Activated naive CD4-positive, alpha-beta T cell (primary cell): ENCODE results near the gene AP5Z1.

Source experiments
- DNase-seq, 4 experiments: peaks; one replicate each; lab custom pipeline; 2025; lab: John Stamatoyannopoulos, UW

Gene AP5Z1

DNA sequence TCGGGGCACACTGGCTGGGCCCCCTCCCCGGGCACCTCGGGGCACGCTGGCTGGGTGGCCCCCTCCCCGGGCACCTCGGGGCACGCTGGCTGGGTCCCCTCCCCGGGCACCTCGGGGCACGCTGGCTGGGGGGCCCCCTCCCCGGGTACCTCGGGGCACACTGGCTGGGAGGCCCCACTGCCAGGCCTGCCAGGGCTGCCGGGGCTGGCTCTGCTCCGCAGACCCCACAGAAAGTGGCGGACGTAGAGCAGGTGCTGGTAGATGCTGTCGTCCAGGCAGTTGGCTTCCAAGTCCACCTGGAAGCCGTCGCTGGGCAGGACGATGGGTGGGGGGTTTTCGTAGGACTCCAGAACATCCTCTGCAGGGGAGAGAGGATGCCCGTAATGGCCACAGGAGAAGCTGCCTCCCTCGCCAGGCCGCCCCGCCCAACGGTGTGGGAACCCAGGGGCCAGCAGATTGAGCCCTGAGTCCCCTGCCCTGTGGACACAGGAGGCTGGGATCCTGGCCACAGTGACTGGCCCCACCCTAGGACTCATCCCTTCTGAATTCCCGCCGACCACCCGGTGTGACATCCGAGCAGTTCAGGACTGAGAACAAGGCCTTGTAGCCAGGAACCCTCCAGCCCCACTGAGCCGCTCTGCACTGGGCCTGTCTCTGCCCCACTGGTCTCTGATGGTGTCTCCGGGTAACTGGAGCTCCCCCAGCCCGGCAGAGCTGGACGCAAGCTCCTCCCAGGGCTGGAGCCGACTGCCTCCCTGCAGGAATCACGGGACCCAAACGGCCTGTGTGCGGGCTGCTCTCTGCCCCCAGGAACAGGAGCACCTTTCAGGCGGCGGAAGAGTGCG, 28.2 kb downstream of the AP5Z1 start:
- no peak for DNase-seq

DNA sequence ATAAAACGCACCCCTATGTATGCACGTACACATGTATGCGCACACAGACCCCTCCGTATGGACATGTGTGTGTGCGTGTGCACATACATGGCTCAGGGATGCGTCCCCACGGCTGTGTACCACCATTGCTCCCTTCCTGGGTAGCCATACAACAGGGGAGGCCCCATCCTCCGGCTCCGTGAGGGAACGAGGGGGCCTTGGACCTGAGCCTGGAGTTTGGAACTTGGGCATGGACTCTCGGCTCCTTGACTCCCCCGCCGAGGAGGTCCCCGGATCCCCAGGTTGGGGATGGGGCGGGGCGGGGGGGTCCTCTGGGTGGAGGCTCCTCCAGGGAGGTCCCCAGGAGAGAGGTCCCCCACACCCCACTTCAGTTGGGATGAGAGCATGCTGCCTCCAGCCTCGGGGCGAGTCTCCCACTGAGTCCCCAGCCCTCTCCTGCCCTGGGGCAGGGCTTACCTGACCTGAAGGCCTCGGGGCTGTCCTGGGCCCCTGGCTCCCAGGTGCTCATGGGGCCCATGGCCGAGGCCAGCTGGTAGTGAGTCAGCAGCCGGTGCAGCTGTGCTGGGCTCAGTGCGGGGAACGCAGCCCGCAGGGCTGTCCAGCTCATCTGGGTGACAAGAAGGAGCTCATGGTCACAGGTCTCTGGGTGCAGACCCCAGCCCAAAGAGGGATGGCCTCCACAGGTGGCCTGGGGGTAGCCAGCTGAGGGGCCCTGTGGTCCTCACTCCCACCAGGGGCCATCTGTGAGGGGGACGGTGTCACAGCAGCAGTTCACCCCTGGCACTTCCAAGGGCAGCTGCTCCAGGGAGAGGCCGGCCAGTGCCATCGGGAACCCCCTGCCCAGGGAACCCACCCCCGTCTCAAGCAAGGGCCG, 29.9 kb downstream of the AP5Z1 start:
- no peak for DNase-seq

DNA sequence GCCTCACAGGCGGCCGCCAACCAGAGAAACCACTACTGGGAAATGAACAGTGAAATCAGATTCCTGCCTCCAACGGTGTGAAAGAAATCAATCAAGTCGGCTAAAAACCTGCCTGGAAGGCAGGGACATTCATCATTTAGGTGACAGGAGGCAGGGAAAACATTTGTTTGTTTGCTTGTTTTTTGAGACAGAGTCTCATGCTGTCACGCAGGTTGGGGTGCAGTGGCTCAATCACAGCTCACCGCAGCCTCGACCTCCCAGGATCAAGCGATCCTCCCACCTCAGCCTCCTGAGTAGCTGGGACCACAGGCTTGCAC, 30.5 kb downstream of the AP5Z1 start:
- DNase-seq, result no peak

DNA sequence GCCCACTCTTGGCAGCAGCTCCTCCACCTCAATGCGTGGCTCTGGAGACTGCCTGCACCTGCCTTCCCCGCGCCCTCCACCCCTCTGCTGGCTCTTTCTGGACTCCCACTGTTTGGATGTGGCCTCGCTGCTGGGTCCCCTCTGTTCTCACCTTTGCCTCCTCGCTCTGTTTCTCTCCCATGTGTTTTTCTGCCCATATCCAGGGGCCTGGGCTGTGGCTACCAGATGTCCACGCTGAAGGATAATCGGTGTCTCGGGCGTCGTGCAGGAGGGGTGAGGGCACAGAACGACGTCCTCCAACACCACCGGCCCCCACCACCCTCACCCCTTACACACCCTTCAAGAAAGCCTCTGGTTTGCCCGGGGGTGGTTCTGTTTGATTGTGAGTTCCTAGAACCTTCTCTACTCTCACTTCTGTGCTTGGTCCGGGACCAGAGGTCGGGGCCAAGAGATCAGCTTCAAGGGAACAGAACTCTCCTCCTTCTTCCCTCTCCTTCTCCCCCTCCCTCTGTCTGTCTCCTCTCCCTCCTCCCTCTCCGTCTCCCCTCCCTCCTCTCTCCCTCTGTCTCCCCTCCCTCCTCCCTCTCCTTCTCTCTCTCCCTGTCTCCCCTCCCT, 31.7 kb downstream of the AP5Z1 start:
- no peak for DNase-seq

DNA sequence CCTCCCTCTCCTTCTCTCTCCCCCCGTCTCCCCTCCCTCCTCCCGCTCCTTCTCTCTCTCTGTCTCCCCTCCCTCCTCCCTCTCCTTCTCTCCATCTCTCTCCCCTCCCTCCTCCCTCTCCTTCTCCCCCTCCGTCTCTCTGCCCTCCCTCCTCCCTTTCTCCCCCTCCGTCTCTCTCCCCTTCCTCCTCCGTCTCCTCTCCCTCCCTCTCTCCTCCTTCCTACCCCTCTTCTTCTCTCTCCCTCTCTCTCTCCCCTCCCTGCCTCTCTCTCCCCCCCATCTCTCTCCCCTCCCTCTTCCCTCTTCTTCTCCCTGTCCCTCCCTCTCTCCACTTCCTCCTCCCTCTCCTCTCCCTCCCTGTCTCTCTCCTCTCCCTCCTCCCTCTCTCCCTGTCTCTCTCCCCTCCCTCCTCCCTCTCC, 32.2 kb downstream of the AP5Z1 start:
- DNase-seq, result no peak

DNA sequence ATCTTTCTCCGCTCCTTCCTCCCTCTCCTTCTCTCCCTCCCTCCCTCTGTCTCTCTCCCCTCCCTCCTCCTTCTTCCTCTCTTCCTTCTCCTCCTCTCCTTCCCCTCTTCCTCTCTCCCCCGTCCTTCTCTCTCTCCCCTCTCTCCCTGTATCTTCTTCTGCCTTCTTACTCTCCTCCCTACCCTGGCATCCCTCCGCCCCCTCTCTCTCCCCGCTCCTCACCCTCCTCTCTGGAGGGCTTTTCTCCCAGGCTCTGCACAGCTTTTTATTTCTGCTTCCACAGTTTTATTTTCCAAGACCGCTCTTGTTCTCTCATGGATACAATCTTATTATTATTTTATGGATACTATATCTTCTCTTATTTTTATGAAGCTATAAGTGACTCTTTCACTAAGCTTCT, 32.6 kb downstream of the AP5Z1 start:
- no peak for DNase-seq

DNA sequence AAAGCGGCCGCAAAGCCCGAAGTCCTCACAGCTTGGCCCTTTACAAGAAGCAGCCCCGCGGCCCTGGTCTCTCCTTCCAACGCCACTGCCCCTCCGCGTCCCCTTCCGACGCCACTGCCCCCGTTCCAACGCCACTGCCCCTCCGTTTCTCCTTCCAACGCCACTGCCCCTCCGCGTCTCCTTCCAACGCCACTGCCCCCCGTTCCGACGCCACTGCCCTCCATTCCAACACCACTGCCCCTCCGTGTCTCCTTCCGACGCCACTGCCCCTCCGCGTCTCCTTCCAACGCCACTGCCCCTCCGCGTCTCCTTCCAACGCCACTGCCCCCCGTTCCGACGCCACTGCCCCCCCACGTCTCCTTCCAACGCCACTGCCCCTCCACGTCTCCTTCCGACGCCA, 33.1 kb downstream of the AP5Z1 start:
- no peak for DNase-seq

DNA sequence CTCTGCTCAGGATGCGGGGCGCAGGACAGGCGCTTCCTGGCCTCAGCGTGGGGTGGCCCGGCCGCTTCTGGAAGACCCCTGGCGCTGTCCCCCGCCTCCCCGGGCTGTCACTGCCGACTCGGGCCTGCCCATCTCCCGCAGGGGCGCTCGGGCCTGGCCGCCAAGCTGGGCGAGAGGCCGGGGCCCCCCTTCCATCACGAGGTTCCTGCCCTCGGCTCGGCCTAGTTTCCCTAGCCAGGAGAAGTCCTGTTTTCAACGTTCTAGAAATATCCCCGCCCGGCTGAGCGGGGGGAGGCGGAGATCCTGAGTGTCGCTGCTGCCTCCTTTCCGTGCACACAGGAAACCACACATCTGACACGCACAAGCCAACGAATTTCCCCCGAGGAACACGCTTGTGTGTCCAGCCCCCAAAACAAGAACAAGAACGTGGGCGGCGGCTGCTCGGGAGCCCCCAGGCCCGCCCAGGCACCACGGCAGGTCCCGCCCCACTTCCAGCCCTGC, 33.7 kb downstream of the AP5Z1 start:
- peak in 1 of 4 experiments; percentile 7 for DNase-seq

DNA sequence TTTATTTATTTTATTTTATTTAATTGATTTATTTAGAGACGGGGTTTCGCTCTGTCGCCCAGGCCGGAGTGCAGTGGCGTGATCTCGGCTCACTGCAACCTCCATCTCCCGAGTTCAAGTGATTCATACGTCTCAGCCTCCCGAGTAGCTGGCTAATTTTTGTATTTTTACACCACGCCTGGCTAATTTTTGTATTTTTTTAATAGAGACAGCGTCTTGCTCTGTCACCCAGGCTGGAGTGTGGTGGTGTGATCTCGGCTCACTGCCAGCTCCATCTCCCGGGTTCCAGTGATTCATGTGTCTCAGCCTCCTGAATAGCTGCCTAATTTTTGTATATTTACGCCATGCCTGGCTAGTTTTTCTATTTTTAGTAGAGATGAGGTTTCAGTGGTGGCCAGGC, 34.2 kb downstream of the AP5Z1 start:
- no peak for DNase-seq

DNA sequence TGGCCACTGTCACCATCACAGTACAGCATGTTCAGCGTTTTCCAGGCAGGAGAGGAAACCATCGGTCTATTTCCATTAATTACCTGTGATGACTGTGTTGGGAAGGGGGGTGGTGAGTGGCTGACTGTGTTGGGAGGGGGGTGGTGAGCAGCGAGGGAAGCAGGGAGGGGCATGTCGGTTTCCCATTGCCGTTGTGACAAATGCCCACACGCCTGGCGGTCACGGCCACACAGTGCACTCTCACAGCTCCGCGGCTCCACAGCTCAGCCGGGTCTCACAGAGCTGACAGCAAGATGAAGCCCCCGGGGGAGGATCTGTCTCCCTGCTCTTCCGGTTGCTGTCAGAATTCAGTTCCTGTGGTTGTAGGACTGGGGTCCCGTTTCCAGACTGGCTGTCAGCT, 39.0 kb downstream of the AP5Z1 start:
- no peak for DNase-seq

DNA sequence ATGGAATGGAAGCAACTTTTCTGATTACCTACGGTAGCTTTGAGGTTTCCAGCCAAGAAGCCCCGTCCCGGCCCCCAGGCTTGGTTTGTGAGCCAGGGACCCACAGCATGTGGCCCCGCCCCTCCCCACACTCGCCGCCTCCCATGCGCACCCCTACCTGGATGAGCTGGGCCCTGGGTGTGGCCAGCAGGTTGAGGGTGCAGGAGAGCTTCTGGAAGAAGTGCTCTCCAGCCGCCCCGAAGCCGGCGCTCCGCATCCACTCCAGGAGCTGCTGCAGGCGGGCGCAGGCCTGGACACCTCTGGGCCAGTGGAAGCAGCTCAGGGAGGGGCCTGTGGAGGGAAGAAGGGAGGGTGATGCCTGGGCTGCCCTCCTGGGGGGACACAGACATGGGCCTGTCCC, 39.7 kb downstream of the AP5Z1 start:
- DNase-seq, result no peak

DNA sequence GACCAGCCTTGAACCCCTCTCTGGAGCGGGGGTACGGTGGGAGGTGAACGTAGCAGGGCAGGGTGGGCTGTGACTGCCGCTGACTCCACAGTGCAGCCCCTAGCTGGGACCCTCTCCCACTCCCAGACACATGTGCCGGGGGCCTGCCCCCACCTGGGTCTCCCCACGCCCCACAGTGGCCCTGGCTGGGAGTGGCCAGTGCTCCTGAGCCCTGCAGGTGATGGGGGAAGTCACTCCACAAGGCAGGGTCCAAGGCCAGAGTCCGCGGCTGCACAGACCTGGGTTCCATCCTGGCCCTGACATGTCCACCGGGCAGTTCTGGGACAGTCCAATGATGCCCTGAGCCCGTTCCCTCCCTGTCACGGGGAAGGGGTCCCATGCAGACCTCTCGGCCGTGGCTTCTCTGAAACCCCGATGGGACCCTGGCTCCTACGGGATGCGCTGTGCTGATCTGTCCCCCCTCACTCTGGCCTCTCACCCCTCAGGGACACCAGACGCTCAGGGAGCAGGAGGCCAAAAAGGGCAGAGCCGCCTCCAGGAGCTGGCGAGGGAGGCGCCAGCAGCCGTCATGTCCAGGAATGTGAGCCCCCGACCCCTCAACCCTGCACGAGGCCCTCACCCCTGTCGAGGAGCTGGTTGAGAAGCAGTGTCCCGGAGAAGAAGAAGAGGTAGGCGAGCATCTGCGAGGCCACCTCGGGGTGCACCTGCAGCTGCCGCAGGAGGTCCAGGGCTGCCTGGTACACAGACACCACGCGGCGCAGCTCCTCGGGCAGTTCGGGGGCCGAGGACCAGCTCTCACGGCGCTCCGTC, 40.4 kb downstream of the AP5Z1 start:
- DNase-seq, result no peak

DNA sequence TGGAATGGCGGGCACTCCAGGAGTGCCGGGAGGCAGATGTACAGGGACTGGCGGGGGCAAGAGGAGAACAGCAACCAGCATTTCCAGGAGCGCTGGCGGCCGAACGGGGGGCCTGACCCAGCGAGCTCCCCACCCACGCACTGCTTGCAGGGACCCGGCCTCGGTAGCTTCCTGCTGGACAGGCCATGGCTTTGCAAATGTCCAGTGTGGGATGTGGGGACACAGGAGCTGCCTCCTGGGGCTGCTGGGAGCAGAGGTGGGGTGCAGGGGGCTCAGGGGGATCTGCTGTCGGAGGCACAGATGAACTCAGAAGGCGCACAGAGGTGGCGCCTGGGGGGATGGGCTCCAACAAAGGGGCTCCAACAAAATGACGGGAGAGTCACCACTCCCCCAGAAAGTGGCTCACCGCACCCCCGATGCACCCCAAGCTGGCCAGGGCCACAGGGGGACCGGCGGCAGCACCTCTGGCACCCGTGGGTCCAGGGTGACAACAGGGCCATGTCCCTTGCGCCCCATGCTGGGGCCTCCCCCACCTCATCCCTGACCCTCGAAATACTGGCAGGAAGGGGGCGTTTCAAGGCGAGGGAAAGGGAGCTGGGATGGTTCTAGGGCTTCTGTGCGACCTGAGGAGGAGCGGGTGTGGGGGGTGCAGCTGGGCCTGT, 41.1 kb downstream of the AP5Z1 start:
- no peak for DNase-seq

DNA sequence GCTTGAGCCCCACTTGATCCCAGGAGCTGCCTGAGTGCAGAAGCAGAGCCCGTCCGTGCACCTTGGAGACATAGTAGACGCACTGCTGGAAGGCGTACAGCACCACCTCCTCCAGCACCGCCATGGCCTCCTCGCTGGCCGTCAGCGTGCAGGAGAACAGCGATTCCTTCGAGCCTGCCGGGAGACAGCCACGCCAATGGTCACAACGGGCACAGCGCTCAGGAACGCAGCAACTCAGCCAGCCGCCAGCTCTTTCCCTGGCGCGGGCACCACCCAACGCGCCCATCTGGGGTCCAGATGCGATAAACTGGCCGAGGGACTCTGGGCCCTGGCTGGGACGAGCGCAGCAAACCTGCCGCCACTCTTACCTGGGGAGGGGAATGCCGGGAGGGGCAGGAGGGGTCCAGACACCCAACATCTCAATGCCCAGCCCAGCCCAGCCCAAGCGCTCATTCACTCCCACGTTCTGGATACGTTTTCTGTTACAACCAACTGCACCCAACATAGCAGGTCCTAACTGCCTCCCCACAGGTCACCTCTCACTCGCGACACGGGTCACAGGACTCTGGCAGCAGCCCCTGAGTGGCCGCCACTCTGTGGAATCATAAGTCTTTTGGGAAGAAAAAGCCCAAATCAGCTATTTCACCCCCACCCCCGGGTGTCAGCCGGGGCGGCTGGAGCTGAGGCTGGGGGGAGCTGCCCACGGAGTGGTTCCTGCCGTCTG, 41.9 kb downstream of the AP5Z1 start:
- DNase-seq, result no peak

DNA sequence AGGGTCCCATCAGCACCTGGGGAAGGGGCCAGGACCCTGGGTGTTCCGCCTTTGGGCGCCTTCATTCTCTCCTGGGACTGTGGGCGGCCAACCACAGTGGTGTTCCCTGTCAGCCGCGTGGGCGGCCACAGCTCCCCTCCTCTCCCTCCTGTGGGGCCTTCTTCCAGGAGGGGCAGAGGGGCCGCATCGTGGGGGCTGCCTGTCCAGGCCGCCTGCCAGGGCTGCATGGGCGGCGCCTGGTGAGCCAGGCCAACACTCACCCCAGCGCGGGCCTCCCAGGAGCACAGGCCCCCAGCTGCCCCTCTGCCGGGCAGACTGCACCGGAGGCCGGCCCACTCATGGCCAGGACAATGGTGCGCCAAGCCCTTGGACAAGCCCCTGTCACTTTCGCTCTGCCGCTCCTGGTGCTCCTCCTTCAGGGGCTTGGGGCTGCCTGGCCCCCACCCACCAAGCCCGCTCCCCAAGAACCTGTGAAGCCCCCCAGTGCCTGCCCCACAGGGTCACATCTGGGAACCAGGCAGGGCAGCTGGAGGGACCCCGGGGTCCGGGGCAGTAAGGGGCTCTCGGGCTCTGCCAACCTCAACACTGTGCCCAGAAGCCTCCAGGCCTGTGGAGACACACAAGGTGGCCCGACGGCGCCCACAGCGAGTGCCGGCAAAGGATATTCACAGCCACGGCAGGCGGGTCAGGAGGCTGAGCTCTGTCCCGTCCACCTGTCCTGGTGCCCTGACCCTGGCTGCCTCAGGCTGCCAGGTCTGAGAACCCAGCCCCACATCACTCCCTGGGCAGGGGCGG, 42.8 kb downstream of the AP5Z1 start:
- DNase-seq, result no peak

DNA sequence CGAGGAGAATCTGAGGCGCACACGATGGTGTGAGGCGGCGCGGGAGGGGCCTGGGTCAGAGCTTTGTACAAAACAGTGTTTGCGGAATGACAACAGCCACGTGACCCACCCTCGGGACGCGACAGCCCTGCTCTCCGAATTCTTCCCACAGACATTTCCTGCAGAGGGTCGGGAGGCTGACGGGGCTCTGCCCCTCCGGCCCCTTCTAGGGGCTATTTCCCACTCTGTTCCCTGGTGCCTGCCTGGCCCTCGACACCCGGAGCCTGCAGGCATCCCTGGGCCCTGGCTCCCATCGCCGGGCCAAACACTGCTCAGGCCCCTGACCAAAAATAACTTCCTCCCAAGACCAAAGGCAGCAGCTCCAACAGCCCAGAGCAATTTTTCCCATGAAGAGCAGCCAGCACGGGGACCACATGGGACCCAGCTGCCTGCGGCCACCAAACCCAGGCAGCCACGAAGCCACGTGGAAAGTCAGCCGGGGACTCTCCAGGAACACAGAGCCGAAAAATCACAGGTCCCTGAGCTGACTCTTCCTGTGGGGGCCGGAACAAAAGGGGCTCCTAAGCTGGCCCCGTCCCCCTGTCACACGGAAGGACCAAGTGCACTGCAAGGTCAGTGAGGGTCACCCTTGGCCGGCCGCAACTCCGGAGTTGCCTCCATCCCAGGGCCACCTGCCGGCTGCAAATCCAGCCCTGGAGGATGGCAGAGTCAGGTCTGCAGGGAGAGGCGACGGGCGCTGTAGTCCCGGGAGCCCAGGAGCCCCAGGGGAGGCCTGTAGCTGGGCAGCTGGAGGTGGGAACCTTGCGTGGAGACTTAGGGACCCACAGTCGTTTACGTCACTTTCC, 44.4 kb downstream of the AP5Z1 start:
- no peak for DNase-seq

DNA sequence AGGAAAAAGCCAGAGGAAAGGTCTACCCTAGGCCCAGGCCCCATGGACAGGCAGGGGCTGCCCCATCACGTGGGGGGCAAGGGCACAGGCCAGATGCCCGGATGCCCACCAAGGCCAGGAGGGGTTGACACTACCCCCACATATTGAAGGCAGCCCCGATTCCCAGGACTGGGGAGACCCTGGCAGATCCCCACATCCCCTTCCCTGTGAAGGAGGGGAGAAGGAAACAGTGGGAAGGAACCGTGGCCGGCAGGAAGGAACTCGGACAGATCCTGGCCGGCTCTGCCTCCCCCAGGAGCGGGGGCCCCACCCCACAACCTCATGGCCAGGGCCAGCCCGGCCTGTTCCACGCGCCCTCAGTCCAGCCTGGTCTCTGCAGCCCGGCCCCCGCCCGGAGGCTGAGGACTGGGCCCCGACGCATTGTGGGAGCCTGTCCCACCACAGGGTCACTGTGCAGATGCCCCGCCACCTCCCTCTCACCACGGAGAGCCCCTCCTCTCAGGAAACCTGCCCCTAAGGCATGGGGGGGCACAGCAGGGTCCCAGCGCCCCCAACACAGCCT, 45.1 kb downstream of the AP5Z1 start:
- no peak for DNase-seq

DNA sequence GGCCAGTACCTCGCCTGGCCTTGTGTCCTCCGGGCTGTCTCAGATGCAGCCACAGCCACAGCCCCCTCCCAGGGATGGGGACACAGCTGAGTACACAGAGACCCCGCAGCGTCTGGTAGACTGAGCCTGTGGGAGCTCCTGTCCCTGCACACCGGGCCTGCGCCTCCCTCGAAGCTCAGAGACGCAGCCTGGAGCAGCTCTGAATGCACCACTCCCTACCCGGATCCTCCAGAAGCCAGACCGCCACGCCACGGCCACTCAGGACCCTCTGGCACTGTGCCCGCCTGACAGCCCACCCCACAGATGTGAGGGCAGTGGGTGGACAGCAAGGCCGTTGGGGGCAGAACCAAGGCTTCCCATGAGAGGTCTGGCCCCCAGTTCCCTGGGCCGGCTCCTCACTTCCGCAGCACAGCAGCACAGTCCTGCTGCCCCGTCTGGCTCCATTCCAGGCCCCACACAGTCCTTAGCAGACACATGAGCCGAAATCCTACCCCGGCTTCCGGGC, 45.6 kb downstream of the AP5Z1 start:
- no peak for DNase-seq
